Measurements from ENCODE around the gene PAM16.

PAM16 gene

GRCh38 chr16:4314532-4315185, 36.5 kb downstream of the PAM16 start:
- H3K4me3 ChIP-seq (ENCODE audit: low read depth, low read length) = no peak overlapping the region
- no peak for TF ChIP-seq CTCF (IDR thresholded peaks at IDR 0.05; ENCODE audit: borderline replicate concordance, insufficient read depth, low read depth, low read length)

GRCh38 chr16:4313563-4314531, 37.3 kb downstream of the PAM16 start:
- peak; percentile 83 for TF ChIP-seq CTCF (IDR thresholded peaks at IDR 0.05; ENCODE audit: borderline replicate concordance, insufficient read depth, low read depth, low read length)
- no peak overlapping the region for H3K4me3 ChIP-seq (ENCODE audit: low read depth, low read length)

- no peak overlapping the region for H3K4me3 ChIP-seq (ENCODE audit: low read depth, low read length)
- peak; percentile 89 for TF ChIP-seq CTCF (IDR thresholded peaks at IDR 0.05; ENCODE audit: borderline replicate concordance, insufficient read depth, low read depth, low read length)
These were observed 41.3 kb downstream of the PAM16 start for GRCh38 chr16:4309833-4310266.

- TF ChIP-seq CTCF (IDR thresholded peaks at IDR 0.05; ENCODE audit: borderline replicate concordance, insufficient read depth, low read depth, low read length) = no peak
- no peak overlapping the region for H3K4me3 ChIP-seq (ENCODE audit: low read depth, low read length)
These were observed 41.9 kb downstream of the PAM16 start for GRCh38 chr16:4309102-4309832.

- TF ChIP-seq CTCF (IDR thresholded peaks at IDR 0.05; ENCODE audit: borderline replicate concordance, insufficient read depth, low read depth, low read length) = no peak
- H3K4me3 ChIP-seq (ENCODE audit: low read depth, low read length) = peak overlapping the region; percentile 84
These were observed 43.7 kb downstream of the PAM16 start for GRCh38 chr16:4307215-4308037.

GRCh38 chr16:4306470-4307214, 44.5 kb downstream of the PAM16 start:
- TF ChIP-seq CTCF (IDR thresholded peaks at IDR 0.05; ENCODE audit: borderline replicate concordance, insufficient read depth, low read depth, low read length) = no peak
- H3K4me3 ChIP-seq (ENCODE audit: low read depth, low read length) = peak overlapping the region; percentile 84
